Neuronal stem cell (in vitro differentiated cells): ENCODE results near the gene CSF3R.

Source experiments
- DNase-seq: peaks from one replicate; pipeline ENCODE4 v3.0.0-alpha.2; 2013; ENCODE audit warnings: low spot score
- H2AFZ ChIP-seq: one replicate; pipeline ENCODE4 v1.6.1; 2013; ENCODE audit warnings: mild to moderate bottlenecking, low read length, inconsistent platforms
- H2AK5ac ChIP-seq: 2 replicates; pipeline ENCODE4 v1.6.1; 2013; ENCODE audit warnings: low read depth, mild to moderate bottlenecking, inconsistent platforms, low read length, moderate library complexity, mixed read lengths
- H2BK120ac ChIP-seq: 2 replicates; pipeline ENCODE4 v1.6.1; 2013; ENCODE audit warnings: low read depth, mild to moderate bottlenecking, inconsistent platforms, low read length, moderate library complexity, mixed read lengths
- H2BK12ac ChIP-seq: one replicate; pipeline ENCODE4 v1.6.1; 2013; ENCODE audit warnings: low read length, inconsistent platforms
- H2BK15ac ChIP-seq: 2 replicates; pipeline ENCODE4 v1.6.1; 2013; ENCODE audit warnings: mild to moderate bottlenecking, low read length, inconsistent platforms, mixed read lengths
- H2BK5ac ChIP-seq: one replicate; pipeline ENCODE4 v1.6.1; 2013; ENCODE audit warnings: inconsistent platforms, mild to moderate bottlenecking, low read length, moderate library complexity
- H3K14ac ChIP-seq: one replicate; pipeline ENCODE4 v1.6.1; 2013; ENCODE audit warnings: low read length, inconsistent platforms
- H3K18ac ChIP-seq: 2 replicates; pipeline ENCODE4 v1.6.1; 2013; ENCODE audit warnings: low read length, inconsistent platforms
- H3K23ac ChIP-seq: 2 replicates; pipeline ENCODE4 v1.6.1; 2013; ENCODE audit warnings: low read depth, mild to moderate bottlenecking, mixed read lengths, low read length, inconsistent platforms; ENCODE audit not compliant: poor library complexity
- H3K27ac ChIP-seq: replicated peaks from 3 replicates; pipeline ENCODE4 v1.5.1; 2013; ENCODE audit warnings: low read length, inconsistent platforms
- H3K27me3 ChIP-seq, 3 experiments: 2 replicates each; pipeline ENCODE4 v1.6.1; 2013; ENCODE audit warnings: low read length in 3 of 3, mild to moderate bottlenecking in 2 of 3, inconsistent platforms in 1 of 3, low read depth in 1 of 3, mixed read lengths in 1 of 3, moderate library complexity in 1 of 3; ENCODE audit not compliant: control insufficient read depth in 3 of 3, insufficient read depth in 3 of 3
- H3K36me3 ChIP-seq, 2 donors: replicated peaks in 1 of 2; 2 replicates each; pipeline ENCODE4 v1.6.1; 2013; ENCODE audit warnings: low read length in 2 of 2; ENCODE audit not compliant: control insufficient read depth in 2 of 2, insufficient read depth in 2 of 2
- H3K4ac ChIP-seq: 2 replicates; pipeline ENCODE4 v1.6.1; 2013; ENCODE audit warnings: inconsistent platforms, mild to moderate bottlenecking, low read length, moderate library complexity
- H3K4me1 ChIP-seq, 2 donors: 1 replicate in 1 of 2; 2 replicates in 1 of 2; pipeline ENCODE4 v1.6.1; 2013; ENCODE audit warnings: low read length in 2 of 2, low read depth in 1 of 2; ENCODE audit not compliant: control insufficient read depth in 2 of 2, insufficient read depth in 1 of 2
- H3K4me2 ChIP-seq: one replicate; pipeline ENCODE4 v1.6.1; 2013; ENCODE audit warnings: mild to moderate bottlenecking, low read length, inconsistent platforms; ENCODE audit not compliant: insufficient read depth, poor library complexity, severe bottlenecking
- H3K4me3 ChIP-seq, 2 donors: 2 replicates each; pipeline ENCODE4 v1.5.1; 2013; ENCODE audit warnings: low read length in 2 of 2, mild to moderate bottlenecking in 2 of 2, inconsistent platforms in 1 of 2, moderate library complexity in 1 of 2
- H3K79me1 ChIP-seq: one replicate; pipeline ENCODE4 v1.6.1; 2013; ENCODE audit warnings: low read depth, mild to moderate bottlenecking, inconsistent platforms, low read length, moderate library complexity
- H3K9ac ChIP-seq: one replicate; pipeline ENCODE4 v1.6.1; 2013; ENCODE audit warnings: mild to moderate bottlenecking, low read depth, low read length, inconsistent platforms; ENCODE audit not compliant: poor library complexity
- H3K9me3 ChIP-seq, 2 donors: replicated peaks in 1 of 2; 2 replicates each; pipeline versions ENCODE3 to v1.6.1; 2013; ENCODE audit warnings: low read length in 2 of 2, mild to moderate bottlenecking in 2 of 2, inconsistent platforms in 1 of 2, low read depth in 1 of 2, mixed read lengths in 1 of 2, moderate library complexity in 1 of 2; ENCODE audit not compliant: control insufficient read depth in 2 of 2, insufficient read depth in 1 of 2
- H4K8ac ChIP-seq: one replicate; pipeline ENCODE4 v1.6.1; 2013; ENCODE audit warnings: low read depth, mild to moderate bottlenecking, inconsistent platforms, low read length, moderate library complexity
- H4K91ac ChIP-seq: one replicate; pipeline ENCODE4 v1.6.1; 2013; ENCODE audit warnings: low read length, low read depth, mild to moderate bottlenecking, inconsistent platforms; ENCODE audit not compliant: poor library complexity
- WGBS, 2 donors: extraction: QIAGEN DNeasy Blood & Tissue Kit; methylation state at CpG; one replicate each; pipeline ENCODE4 v1.1.7; 2013; ENCODE audit warnings: missing lambda C conversion rate in 2 of 2, mixed read lengths in 1 of 2; ENCODE audit not compliant: insufficient read length in 2 of 2, insufficient replicate concordance in 1 of 2; ENCODE audit errors: extremely low coverage in 2 of 2; 5-methylcytosine and 5-hydroxymethylcytosine counted together

Gene CSF3R

GRCh38 chr1:36466370-36467026 lies 16.2 kb downstream of the CSF3R start:
- no peak overlapping the region for H3K4me3 ChIP-seq
- no peak for DNase-seq
- peaks cover 9 to 10% of the 10 kb centered on the region in 2 donors for H3K36me3 ChIP-seq
- H3K4me1 ChIP-seq, result peaks cover 3 to 8% of the 10 kb centered on the region in 2 donors
- peak overlapping the region; percentile 20 for H2AK5ac ChIP-seq
- H3K14ac ChIP-seq, result no peak overlapping the region
- no peak overlapping the region for H3K23ac ChIP-seq
- no peak overlapping the region for H4K91ac ChIP-seq
- peak overlapping the region; percentile 23 for H2BK15ac ChIP-seq
- H2BK12ac ChIP-seq, result no peak overlapping the region
- no peak overlapping the region for H3K9ac ChIP-seq
- no peak overlapping the region for H3K27ac ChIP-seq
- H3K18ac ChIP-seq, result peak overlapping the region; percentile 30
- H4K8ac ChIP-seq, result peak overlapping the region; percentile 21
- H2BK5ac ChIP-seq, result peak overlapping the region; percentile 8
- no peaks in the 10 kb centered on the region for H3K27me3 ChIP-seq
- no CpG with 5 or more reads among the region's 12 CpGs for WGBS, 2 donors
- no peak overlapping the region for H3K4ac ChIP-seq
- peaks cover 4% of the 10 kb centered on the region for H3K79me1 ChIP-seq
- no peak overlapping the region for H2AFZ ChIP-seq
- no peak overlapping the region for H3K4me2 ChIP-seq
- no peaks in the 10 kb centered on the region for H3K9me3 ChIP-seq
- H2BK120ac ChIP-seq, result no peak overlapping the region

DNA sequence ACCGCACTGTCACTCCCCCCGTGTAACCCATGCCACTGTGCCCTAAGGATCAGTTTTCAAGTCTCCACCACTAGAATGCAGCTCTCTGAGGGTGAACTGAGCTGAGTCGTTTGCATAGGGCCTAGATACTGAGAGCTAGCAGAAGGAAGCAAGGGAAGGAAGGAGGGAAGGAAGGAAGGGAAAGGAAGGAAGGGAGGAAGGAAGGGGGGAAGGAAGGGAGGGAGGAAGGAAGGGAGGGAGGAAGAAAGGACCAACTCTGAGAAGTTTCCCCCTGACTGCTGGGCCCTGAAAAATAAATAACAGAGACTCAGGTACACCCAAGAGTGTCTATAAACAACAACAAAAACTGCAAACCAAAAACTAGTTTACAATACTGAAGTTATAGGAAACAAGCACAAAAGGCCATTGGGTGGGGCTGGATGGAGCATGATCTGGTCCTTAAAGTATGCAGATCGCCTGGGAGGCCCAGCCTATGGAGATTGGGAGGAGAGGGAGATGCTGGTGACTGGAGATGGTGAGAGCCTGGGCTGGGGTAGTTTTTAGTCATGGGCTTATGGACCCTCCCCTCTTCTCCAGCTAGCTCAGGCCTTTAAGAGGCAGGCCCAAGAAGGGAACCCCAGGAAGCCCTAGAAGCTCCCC lies 16.9 kb downstream of the CSF3R start:
- Histone ChIP-seq H3K14ac (no peak overlapping the region), H2AFZ (no peak overlapping the region), H2AK5ac (peak overlapping the region; percentile 20), H2BK12ac (no peak overlapping the region), H3K9ac (no peak overlapping the region), H2BK120ac (no peak overlapping the region), H3K27me3 (no peaks in the 10 kb centered on the region), H3K27ac (no peak overlapping the region), H3K9me3 (no peaks in the 10 kb centered on the region), H3K4ac (no peak overlapping the region), H3K4me1 (peaks cover 0 to 8% of the 10 kb centered on the region in 2 donors), H3K4me2 (no peak overlapping the region), H4K91ac (no peak overlapping the region), H3K4me3 (no peak overlapping the region), H4K8ac (peak overlapping the region; percentile 21), H3K79me1 (peaks cover 4% of the 10 kb centered on the region), H3K23ac (no peak overlapping the region), H3K36me3 (peaks cover 14 to 17% of the 10 kb centered on the region in 2 donors), H2BK5ac (peak overlapping the region; percentile 8), H2BK15ac (no peak overlapping the region), H3K18ac (peak overlapping the region; percentile 30)
- DNase-seq, result no peak
- no CpG with 5 or more reads among the region's 4 CpGs for WGBS, 2 donors

DNA sequence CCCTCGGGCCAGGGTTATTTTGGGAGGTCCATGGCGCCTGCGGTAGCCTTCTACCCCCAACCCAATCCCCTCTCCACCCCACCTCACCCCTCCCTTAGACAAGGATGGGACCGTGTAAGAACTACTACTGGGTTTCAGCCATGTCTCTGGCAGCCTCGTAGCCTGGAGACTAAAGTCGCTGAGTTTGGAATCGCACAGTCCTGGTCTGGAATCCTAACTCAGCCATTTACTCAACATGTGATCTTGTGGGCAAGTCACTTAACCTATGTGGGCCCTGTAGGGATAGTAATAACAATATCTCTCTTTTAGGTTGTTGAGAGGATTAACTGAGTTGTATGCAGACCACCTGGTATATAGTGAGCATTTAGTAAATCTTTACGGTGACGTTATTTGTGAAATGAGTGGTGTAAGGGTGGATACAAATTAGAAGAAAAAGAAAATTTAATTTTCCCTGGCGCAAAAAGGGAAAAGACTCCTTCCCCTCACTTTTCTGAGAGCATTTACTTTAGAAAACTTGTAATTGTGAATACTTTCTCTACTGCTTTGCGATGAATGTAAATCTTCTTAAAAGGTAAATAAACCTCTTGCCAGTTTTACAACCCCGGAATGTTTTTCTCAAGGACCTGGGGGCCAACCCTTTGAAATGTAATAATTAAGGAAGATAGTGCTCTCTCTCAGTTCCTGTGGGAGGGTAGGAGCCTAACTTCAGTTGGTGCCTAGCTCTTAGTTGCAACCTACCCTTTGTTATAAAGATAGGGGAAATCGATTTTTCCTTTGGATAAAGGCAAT lies 17.9 kb downstream of the CSF3R start:
- no CpG with 5 or more reads among the region's 13 CpGs for WGBS, 2 donors
- Histone ChIP-seq H3K79me1 (peaks cover 4% of the 10 kb centered on the region), H3K4ac (no peak overlapping the region)

More for the DNA sequence above, 17.9 kb downstream of the CSF3R start:
- Histone ChIP-seq H2AFZ (peak overlapping the region; percentile 84), H3K4me3 (peak overlapping the region; percentile 71 to 78), H3K14ac (no peak overlapping the region), H3K23ac (peak overlapping the region; percentile 81), H2BK15ac (no peak overlapping the region), H3K9ac (no peak overlapping the region), H3K4me2 (peak overlapping the region; percentile 51), H3K9me3 (no peaks in the 10 kb centered on the region), H3K27me3 (no peaks in the 10 kb centered on the region), H3K18ac (peak overlapping the region; percentile 76), H2BK120ac (no peak overlapping the region), H3K27ac (peak overlapping the region; percentile 78), H2AK5ac (no peak overlapping the region), H4K8ac (no peak overlapping the region), H4K91ac (peak overlapping the region; percentile 90), H2BK12ac (no peak overlapping the region), H3K4me1 (peaks cover 0 to 8% of the 10 kb centered on the region in 2 donors), H2BK5ac (peak overlapping the region; percentile 62), H3K36me3 (peaks cover 22 to 26% of the 10 kb centered on the region in 2 donors)
- DNase-seq, result no peak
